Measurements from ENCODE around the gene ZBED5.

The ZBED5 gene

GRCh38 chr11:10878408-10879214 is 20.8 kb upstream of the ZBED5 start:
- peak; percentile 55 for DNase-seq

GRCh38 chr11:10876158-10876557 is 18.3 kb upstream of the ZBED5 start:
- no peak for DNase-seq

- DNase-seq, result no peak
Measured at GRCh38 chr11:10875430-10876021, 17.7 kb upstream of the ZBED5 start.

- DNase-seq, result no peak
Measured at GRCh38 chr11:10872097-10872496, 14.2 kb upstream of the ZBED5 start.

DNA sequence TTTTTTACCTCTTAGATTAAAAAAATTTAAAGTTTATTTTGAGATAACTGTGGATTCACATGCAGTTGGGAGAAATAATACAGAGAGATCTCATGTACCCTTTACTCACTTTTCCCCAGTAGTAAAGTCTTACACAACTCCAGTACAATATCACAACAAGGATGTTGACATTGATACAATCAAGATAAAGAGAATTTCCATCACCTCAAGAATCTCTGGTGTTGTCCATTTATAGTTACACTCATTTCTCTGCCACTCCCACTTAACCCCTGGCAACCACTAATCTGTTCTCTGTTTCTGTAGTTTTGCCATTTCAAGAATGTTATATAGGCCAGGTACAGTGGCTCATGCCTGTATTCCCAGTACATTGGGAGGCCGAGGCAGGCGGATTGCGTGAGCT is 10.5 kb upstream of the ZBED5 start:
- no peak for DNase-seq

DNA sequence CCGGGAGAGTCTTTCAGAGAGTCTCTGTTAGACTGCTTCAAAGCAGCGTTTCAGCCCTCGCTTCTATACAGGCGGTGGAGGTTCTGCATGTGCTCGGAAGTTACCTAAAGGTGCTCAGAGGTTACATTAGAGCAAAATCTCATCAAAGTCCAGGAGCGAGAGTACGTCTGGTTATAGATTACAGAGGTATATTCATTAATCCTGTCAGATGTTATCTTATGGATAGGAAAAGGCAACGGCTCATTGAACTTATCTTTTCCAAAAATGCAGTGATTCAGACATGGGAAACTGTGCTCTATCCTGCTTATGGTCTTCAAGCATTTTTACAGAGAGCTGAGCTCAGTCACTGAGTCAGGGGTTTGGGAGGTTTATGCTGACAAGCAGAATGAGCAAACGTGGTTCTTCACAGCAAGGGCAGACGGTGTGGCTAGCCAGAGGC is 9.1 kb upstream of the ZBED5 start:
- DNase-seq, result no peak

DNA sequence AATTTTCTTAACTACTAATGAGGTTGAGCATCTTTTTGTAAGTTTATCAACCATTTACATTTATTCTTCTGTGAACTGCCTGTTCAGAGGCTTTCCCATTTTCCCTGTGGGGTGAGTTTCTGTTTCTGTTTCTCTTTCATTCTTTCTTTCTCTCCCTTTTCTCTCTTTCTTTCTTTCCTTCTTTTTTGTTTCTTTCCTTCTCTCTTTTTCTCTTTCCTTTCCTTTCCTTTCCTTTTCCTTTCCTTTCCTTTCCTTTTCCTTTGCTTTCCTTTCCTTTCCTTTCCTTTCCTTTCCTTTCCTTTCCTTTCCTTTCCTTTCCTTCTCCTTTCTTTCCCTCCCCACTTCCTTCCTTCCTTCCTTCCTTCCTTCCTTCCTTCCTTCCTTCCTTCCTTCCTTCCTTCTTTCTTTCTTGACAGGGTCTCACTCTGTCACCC is 8.0 kb upstream of the ZBED5 start:
- no peak for DNase-seq

- DNase-seq, result no peak
Measured at GRCh38 chr11:10864688-10865087, 6.8 kb upstream of the ZBED5 start.

DNA sequence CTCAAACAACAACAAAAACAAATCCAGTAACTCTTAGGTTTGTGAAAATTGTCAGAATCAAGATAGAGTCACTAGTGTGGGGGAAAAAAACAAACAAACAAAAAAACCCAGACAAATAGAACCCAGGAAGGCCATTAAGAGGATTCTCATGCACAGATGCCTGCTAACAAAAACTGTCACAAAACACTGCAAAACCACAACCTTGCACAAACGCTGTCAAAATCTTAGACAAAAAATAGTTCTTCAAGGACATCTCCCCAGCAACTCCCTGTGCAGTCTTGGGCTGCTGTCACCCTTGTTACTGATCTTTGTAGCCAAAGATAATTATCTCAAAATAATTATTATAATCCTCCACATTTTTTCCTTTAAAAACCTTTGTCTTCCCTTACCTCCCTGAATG is 4.6 kb upstream of the ZBED5 start:
- no peak for DNase-seq

GRCh38 chr11:10861799-10862198 is 3.9 kb upstream of the ZBED5 start:
- no peak for DNase-seq

DNA sequence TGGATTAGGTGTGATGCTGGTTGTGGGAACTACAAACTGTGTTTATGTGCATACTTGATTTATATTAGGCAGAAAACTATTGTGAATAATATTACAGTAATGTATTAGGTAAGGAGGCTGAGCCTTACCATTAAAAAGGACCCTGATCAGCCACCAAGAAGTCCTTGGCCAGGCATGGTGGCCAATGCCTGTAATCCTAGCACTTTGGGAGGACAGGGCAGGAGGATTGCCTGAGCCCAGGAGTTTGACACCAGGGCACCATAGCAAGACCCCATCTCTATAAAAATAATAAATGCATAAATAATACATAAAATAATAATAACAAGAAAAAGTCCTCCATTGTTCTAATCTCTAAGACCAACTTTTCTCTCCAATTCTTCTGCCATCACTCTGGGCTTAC is 3.2 kb upstream of the ZBED5 start:
- DNase-seq, result no peak

DNA sequence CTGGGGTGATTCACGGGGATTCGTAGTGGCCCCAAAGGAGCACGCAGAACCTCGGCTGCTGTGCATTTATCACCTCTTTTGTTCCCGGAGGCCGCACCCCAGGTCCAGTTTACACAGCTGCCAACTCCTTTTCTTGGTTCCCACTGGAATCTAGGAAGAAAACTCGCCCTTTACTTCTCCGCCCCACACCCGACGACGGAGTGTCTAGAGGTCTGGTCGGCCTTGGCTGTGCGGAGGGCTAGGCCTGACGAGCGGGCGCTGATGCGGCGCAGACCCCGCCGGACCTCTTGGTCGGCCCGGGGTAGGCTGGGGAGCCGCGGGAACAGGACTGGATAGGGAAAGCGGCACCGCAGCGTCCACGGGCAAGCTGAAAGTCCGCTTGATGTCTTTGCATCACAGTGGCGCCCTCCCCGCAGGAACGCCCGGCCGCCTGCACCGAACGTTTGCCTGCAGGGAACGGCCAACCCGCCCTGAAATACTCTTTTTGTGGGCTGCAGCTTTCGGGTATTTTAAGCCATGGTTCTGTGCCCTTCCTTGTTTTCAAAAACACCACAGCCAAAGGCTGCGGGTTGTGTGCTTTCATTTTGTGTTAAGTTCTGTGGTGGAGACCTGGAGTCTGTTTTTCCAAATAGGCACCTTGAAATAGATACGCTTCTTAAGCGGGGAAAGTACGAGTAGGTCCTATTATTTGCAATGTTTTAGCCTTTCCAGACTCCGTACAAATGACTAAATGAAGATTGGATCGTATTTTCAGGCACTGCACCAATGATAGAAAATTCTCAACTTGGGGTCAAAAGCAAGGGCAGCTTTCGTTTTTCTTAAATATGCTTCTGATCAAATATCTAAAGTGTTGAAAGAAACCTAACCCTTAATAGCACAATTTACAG is 829 bp upstream of the ZBED5 start:
- DNase-seq, result peak; percentile 16

DNA sequence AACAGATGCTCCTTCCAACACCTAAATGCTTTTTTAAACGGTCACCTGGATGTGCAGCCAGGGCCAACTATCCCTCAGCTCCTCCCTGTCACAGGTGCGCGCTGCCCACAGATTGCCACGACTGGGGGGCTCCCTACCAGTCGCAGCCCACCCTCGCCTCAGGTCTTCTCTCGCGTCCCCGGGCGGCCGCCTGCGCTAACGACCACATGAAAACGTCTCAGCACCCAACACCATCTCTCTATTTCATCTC is 469 bp downstream of the ZBED5 start:
- DNase-seq, result no peak

- DNase-seq, result no peak
Measured at GRCh38 chr11:10856689-10857458, 979 bp downstream of the ZBED5 start.

- no peak for DNase-seq
Measured at GRCh38 chr11:10855295-10855694, 2.6 kb downstream of the ZBED5 start.

DNA sequence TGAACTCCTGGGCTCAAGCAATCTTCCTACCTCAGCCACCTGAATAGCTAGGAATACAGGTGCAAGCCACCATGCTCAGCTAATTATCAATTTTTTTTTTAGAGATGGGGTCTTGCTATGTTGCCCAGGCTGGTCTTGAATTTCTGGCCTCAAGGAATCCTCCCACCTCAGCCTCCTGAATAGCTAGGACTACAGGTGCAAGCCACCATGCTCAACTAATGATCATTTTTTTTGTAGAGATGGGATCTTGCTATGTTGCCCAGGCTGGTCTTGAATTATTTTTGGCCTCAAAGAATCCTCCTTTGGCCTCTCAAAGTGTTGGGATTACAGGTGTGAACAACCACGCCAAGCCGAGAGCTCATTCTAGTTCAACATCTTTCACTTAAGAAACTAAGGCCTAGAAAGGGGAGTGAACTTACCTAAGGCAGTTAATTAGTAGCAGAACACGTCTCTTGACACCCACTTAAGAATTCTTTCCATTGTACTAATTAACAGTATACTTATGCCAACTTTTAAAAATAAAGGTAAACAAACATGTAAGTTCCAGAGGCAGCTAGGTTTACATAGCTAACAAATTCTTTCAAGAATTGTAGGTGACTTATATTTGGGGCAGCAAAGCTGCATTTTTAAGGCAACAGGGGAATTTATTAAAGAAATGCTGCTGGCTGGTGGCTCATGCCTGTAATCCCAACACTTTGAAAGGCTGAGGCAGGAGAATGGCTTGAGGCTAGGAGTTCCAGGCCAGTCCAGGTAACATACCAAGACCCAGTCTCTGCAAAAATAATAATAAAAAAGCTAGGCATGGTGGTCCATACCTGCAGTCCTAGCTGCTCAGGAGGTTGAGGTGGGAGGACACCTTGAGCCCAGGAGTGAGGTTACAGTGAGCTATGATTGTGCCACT is 9.6 kb downstream of the ZBED5 start:
- DNase-seq, result no peak

GRCh38 chr11:10846660-10847059 is 11.2 kb downstream of the ZBED5 start:
- no peak for DNase-seq

DNA sequence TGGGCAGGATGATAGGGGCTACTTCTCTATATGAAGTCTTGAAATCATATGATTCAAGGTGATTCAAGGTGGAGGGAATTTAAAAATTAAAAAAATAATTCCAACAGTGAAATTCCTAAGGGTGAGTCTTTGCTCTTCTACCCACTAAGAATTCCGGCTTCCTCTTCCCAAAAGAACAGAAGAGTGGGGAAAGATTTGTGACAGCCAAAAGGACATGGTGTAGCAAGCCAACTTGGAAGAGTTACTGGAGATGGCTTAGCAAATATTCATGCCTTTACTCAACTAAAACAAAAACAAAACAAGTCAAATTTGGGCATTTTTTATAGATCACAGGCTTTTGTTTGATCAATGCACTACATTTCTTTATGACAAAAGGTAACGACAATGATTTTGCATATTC is 12.3 kb downstream of the ZBED5 start:
- no peak for DNase-seq

GRCh38 chr11:10844796-10845195 is 13.1 kb downstream of the ZBED5 start:
- no peak for DNase-seq

DNA sequence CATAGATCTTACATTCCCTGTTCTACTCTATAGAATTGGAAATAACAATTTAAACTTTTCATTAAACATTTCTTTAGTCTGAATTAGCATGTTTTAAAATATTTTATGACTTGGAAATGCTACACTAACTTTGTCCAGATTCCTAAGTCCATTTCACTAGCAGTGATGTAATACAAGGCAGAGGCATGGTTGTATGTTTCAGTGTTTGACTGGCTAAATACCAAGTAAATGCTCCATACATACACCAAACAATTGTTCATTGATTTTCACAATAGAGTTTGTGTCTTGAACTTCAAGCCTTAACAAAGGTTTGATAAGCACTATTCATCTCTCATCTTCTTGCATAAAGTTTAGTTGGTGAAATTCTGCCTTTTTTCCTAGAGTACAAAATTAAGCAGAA is 13.5 kb downstream of the ZBED5 start:
- no peak for DNase-seq

DNA sequence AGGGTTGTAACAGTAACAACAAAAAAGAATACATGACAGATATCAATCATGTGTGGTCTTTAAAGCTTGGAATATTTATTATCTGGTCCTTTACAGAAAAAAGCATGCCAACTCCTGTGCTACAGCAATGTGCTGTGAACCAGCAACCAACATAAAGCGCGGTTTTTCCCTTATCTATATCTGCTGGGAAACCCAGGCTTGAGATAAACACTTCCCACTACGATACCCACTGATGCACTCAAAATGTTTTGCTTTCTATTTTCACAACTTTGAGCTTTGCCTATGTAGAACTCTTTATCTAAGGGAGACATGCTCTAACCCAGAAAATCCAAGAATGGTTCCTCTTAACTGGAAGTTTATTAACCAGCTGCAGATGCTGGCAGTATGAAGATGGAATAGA is 19.0 kb downstream of the ZBED5 start:
- no peak for DNase-seq

DNA sequence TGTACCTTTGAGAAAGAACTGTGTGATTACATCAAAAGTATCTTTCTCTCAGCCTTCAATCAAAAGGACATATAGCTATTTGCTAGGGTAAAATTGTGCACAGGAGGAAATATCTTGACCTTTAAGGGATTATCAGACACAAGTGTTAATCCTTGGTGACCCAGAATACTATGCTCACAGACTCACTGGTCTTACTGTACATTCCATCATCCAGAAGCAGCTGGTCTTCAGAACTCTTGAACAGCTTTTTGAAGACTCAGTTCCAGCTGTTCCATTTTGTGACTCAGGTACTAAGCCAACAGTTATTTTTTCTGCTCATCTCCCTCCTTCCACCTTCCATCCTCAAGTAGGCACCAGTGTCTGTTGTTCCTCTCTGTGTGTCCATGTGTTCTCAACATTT is 19.8 kb downstream of the ZBED5 start:
- DNase-seq, result no peak

Data from NCI-H2029 treated with DMSO at 0.1 percent for 48 hours (cell line).